Endothelial cell of umbilical vein (primary cell): ENCODE data around the gene ZNF618. TPM values are rescaled to one million over a fixed set of nuclear protein-coding genes. Genes with fewer than 3 reads are reported as not detected.

Experiments
- BruUV-seq: library from RNA; stranded (reverse); fragments of 400-500 nt; replicated peaks from 2 replicates; lab custom pipeline; 2021; lab: Mats Ljungman, UMichigan
- CTCF ChIA-PET: fragments of 300-600, 350-600 bp; sonication (Branson Sonifier 250); formaldehyde crosslinking; loops from one replicate; lab custom pipeline; 2021; ENCODE audit warnings: antibody characterized with exemption, inconsistent platforms; lab: Charles Lee
- POLR2A ChIA-PET: fragments of 300-600, 350-600 bp; sonication (Branson Sonifier 250); formaldehyde crosslinking; loops from one replicate; lab custom pipeline; 2021; ENCODE audit warnings: antibody characterized with exemption, inconsistent platforms; lab: Charles Lee
- DNase-seq: peaks from one replicate; pipeline ENCODE4 v3.0.0-alpha.2; 2011; ENCODE audit warnings: low read depth, low spot score
- FAIRE-seq: peaks from 2 replicates; lab custom pipeline; 2011; peaks lifted over from hg19 to GRCh38; lab: Jason Lieb, UNC
- H2AFZ ChIP-seq: 2 replicates; pipeline ENCODE4 v1.6.0; 2012; ENCODE audit warnings: low read depth, low read length, control low read depth, inconsistent platforms
- H3K27ac ChIP-seq: 2 replicates; pipeline ENCODE4 v1.5.1; 2011; ENCODE audit warnings: low read depth, mild to moderate bottlenecking, control low read depth, low read length, moderate library complexity; ENCODE audit not compliant: insufficient read depth
- H3K27me3 ChIP-seq, 2 experiments: 2 replicates each; pipeline versions ENCODE4 v1.6.0 to v1.6.1; 2011; ENCODE audit warnings: low read length in 2 of 2, mixed read lengths in 1 of 2; ENCODE audit not compliant: control insufficient read depth in 2 of 2, insufficient read depth in 2 of 2
- H3K36me3 ChIP-seq, 2 experiments: 2 replicates in 1 of 2; 3 replicates in 1 of 2; pipeline ENCODE4 v1.5.1; 2011; ENCODE audit warnings: low read length in 2 of 2, mild to moderate bottlenecking in 1 of 2, moderate library complexity in 1 of 2; ENCODE audit not compliant: control insufficient read depth in 2 of 2, insufficient read depth in 2 of 2; ENCODE audit errors: extremely low read depth in 1 of 2
- H3K4me1 ChIP-seq: 3 replicates; pipeline ENCODE4 v1.5.1; 2011; ENCODE audit warnings: mild to moderate bottlenecking, low read length; ENCODE audit not compliant: control insufficient read depth, insufficient read depth; ENCODE audit errors: extremely low read depth
- H3K4me2 ChIP-seq: 2 replicates; pipeline ENCODE4 v1.6.1; 2011; ENCODE audit warnings: low read length, control low read depth, mixed read lengths; ENCODE audit not compliant: insufficient read depth
- H3K4me3 ChIP-seq, 3 experiments: fragments of 200-600 bp in 1 of 3; sonication (generic), shearing (Covaris generic) in 1 of 3; replicated peaks in 1 of 3; 2 replicates each; pipeline ENCODE4 v1.5.1; 2011 to 2016; ENCODE audit warnings: control low read depth in 3 of 3, low read length in 3 of 3, mild to moderate bottlenecking in 2 of 3, inconsistent platforms in 1 of 3, low read depth in 1 of 3, moderate library complexity in 1 of 3; ENCODE audit not compliant: insufficient read depth in 1 of 3
- H3K79me2 ChIP-seq: 2 replicates; pipeline ENCODE4 v1.6.0; 2012; ENCODE audit warnings: low read length, inconsistent platforms; ENCODE audit not compliant: control insufficient read depth, insufficient read depth
- H3K9ac ChIP-seq: replicated peaks from 2 replicates; pipeline ENCODE3; 2011; ENCODE audit warnings: low read length, control low read depth; ENCODE audit not compliant: insufficient read depth; ENCODE audit errors: extremely low read depth
- H3K9me1 ChIP-seq: replicated peaks from 3 replicates; pipeline ENCODE4 v1.6.0; 2011; ENCODE audit warnings: mild to moderate bottlenecking, low read length; ENCODE audit not compliant: control insufficient read depth, insufficient read depth; ENCODE audit errors: extremely low read depth
- H3K9me3 ChIP-seq: replicated peaks from 2 replicates; pipeline ENCODE4 v1.5.1; 2012; ENCODE audit warnings: low read length, inconsistent platforms; ENCODE audit not compliant: control insufficient read depth, insufficient read depth
- H4K20me1 ChIP-seq: replicated peaks from 2 replicates; pipeline ENCODE3; 2011; ENCODE audit warnings: mild to moderate bottlenecking, low read length; ENCODE audit not compliant: control insufficient read depth, insufficient read depth; ENCODE audit errors: extremely low read depth
- EZH2 ChIP-seq: IDR thresholded peaks from 2 replicates; pipeline ENCODE4 v1.6.1; 2012; ENCODE audit warnings: borderline replicate concordance, low read depth, mild to moderate bottlenecking, moderate library complexity, low read length, inconsistent platforms; ENCODE audit not compliant: severe bottlenecking
- FOS ChIP-seq: IDR thresholded peaks from 2 replicates; pipeline ENCODE4 v1.6.1; 2011; ENCODE audit warnings: mild to moderate bottlenecking, low read length, moderate library complexity, borderline replicate concordance; ENCODE audit not compliant: insufficient read depth
- GATA2 ChIP-seq: IDR thresholded peaks from 2 replicates; pipeline ENCODE4 v1.7.0; 2011; ENCODE audit warnings: low read depth, mild to moderate bottlenecking, moderate library complexity, mixed read lengths, low read length; ENCODE audit not compliant: insufficient read length, insufficient read depth
- JUN ChIP-seq: IDR thresholded peaks from 2 replicates; pipeline ENCODE4 v1.6.1; 2011; ENCODE audit warnings: borderline replicate concordance, low read depth; ENCODE audit not compliant: insufficient read length, insufficient read depth
- MYC ChIP-seq: IDR thresholded peaks from one replicate; pipeline ENCODE4 v1.6.1; 2011; ENCODE audit warnings: mild to moderate bottlenecking, low read depth, low read length
- POLR2A ChIP-seq: IDR thresholded peaks from 2 replicates; pipeline ENCODE4 v1.6.1; 2012; ENCODE audit warnings: low read depth, mild to moderate bottlenecking, control low read depth, low read length
- POLR2AphosphoS5 ChIP-seq: IDR thresholded peaks from 2 replicates; pipeline ENCODE4 v1.6.1; 2012; ENCODE audit warnings: low read depth, mild to moderate bottlenecking, control low read depth, low read length, moderate library complexity; ENCODE audit not compliant: insufficient read depth
- dilution Hi-C: fragments of 300-500 bp; cut with MboI; formaldehyde crosslinking; loops from one replicate; pipeline ENCODE4 v1.15.0; 2019; ENCODE audit warnings: low sequenced_read_pairs; ENCODE audit not compliant: extremely low pct_ligation_motif_present
- intact Hi-C: fragments of 100-400 bp; cut with micrococcal nuclease; formaldehyde crosslinking; loops from one replicate; pipeline ENCODE4 v1.10.0; 2022
- polyA plus RNA-seq, 4 experiments: library from polyadenylated mRNA; depleted of rRNA in 3 of 4; stranded (reverse) in 3 of 4; unstranded in 1 of 4; fragments of >200 nt; gene quantifications; 2 replicates each; pipeline versions ENCODE4 v1.2.1 to v1.2.3, GENCODE V29; 2011 to 2012; ENCODE audit warnings: missing spikeins in 1 of 4
- total RNA-seq: library from RNA; stranded (reverse); gene quantifications from 2 replicates; pipeline ENCODE4 v1.2.3, GENCODE V29; 2021
- TF ChIP-seq, protein P1 (sequence below), 2 donors: IDR thresholded peaks; 1 replicate in 1 of 2; 2 replicates in 1 of 2; pipeline ENCODE4 v1.5.1; 2011; ENCODE audit warnings: low read length in 2 of 2, mild to moderate bottlenecking in 2 of 2, moderate library complexity in 2 of 2, control low read depth in 1 of 2, inconsistent platforms in 1 of 2, low read depth in 1 of 2; ENCODE audit not compliant: insufficient read depth in 1 of 2; ENCODE audit errors: extremely low read depth in 1 of 2
- TF ChIP-seq, protein P2 (sequence below): IDR thresholded peaks from 2 replicates; pipeline ENCODE4 v1.6.1; 2011; ENCODE audit not compliant: insufficient read depth, insufficient read length

Gene ZNF618
- total and polyA plus RNA-seq, 2 donors (not counting 3 experiments of a cell fraction or from before 2014, with no cell fraction given): 22.6 to 80.3 TPM

DNA sequence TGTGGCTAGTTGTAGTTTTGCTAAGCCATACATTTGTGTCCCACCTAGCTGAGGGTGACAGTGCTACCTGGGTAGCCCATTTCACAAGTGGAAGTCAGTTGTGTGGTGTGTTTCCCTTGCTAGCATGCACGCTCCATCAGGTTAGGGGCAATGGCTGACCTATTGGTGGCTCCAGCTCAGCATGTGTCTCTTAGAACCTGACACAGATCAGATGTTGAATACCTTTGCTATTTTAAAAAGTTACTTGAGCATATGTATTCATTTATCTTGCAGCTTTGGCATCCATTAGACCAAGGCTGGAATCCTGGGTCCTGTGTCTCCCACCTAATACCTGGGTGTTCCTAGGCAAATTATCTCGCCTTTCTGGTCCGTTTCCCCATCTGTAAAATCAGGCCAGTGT is 44.8 kb downstream of the ZNF618 start:
- H2AFZ ChIP-seq: no peak overlapping the region
- no peaks in the 10 kb centered on the region for H3K9me1 ChIP-seq
- H3K9ac ChIP-seq: no peak overlapping the region
- H3K4me2 ChIP-seq: no peak overlapping the region
- peaks cover 6% of the 10 kb centered on the region for H4K20me1 ChIP-seq
- H3K36me3 ChIP-seq: peaks cover 2 to 4% of the 10 kb centered on the region in 2 experiments
- H3K27me3 ChIP-seq: no peaks in the 10 kb centered on the region
- intact Hi-C loops (no loop called here), dilution Hi-C loops (no loop called here)
- H3K4me3 ChIP-seq: no peak overlapping the region
- peaks cover 2% of the 10 kb centered on the region for H3K4me1 ChIP-seq
- no peak overlapping the region for H3K27ac ChIP-seq
- peaks cover 82% of the 10 kb centered on the region for H3K79me2 ChIP-seq
- ChIA-PET POLR2A (no interaction called here), CTCF (interaction anchor here (0.7 to 1.5 kb wide), 2 partner anchors 16 to 19 kb away, joined by 3 read pairs; no protein-coding TSS in a partner anchor)
- DNase-seq (no peak), FAIRE-seq (no peak)
- no peak for TF ChIP-seq MYC
- no peak for TF ChIP-seq JUN
- TF ChIP-seq, protein P1, sequence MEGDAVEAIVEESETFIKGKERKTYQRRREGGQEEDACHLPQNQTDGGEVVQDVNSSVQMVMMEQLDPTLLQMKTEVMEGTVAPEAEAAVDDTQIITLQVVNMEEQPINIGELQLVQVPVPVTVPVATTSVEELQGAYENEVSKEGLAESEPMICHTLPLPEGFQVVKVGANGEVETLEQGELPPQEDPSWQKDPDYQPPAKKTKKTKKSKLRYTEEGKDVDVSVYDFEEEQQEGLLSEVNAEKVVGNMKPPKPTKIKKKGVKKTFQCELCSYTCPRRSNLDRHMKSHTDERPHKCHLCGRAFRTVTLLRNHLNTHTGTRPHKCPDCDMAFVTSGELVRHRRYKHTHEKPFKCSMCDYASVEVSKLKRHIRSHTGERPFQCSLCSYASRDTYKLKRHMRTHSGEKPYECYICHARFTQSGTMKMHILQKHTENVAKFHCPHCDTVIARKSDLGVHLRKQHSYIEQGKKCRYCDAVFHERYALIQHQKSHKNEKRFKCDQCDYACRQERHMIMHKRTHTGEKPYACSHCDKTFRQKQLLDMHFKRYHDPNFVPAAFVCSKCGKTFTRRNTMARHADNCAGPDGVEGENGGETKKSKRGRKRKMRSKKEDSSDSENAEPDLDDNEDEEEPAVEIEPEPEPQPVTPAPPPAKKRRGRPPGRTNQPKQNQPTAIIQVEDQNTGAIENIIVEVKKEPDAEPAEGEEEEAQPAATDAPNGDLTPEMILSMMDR (IDR thresholded peaks at IDR 0.05; ENCODE audit: extremely low read depth in 1 of 2, insufficient read depth in 1 of 2, low read depth in 1 of 2, low read length in 2 of 2): no peak
- TF ChIP-seq, protein P2, sequence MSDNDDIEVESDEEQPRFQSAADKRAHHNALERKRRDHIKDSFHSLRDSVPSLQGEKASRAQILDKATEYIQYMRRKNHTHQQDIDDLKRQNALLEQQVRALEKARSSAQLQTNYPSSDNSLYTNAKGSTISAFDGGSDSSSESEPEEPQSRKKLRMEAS: no peak
- TF ChIP-seq POLR2A: no peak
- TF ChIP-seq EZH2: no peak
- no peak for TF ChIP-seq GATA2
- no peak for TF ChIP-seq FOS
- no peak for TF ChIP-seq POLR2AphosphoS5
- BruUV-seq: no TSS peak
- no peaks in the 10 kb centered on the region for H3K9me3 ChIP-seq
